Measurements from ENCODE around the gene MYLK. TPM values are rescaled to one million over a fixed set of nuclear protein-coding genes. Genes with fewer than 3 reads are reported as not detected.

MYLK gene
- polyA plus RNA-seq, 3 donors, result 0.35 to 1.3 (median 0.51) TPM

DNA sequence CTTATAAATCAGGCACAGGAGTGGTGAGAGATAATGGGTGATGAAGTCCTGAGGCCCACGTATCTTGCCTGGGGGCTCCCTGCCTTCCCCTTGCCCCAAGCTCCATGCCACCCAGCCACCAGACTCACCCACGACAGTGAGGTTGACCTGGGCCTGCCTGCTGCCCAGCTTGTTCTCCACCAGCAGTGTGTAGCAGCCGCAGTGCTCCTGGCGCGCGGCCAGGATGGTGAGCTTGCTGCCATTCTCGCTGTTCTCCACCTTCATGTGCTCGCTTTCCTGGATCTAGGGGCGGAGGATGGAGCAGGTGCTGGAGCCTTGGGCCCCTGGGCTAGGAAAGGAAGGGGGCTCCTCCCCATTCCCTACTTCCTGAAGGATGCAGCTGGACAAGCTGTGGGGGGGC, 220.2 kb downstream of the MYLK start:
- H3K9me3 Mint-ChIP-seq, result no peaks in the 10 kb centered on the region
- H3K4me3 Mint-ChIP-seq, result no peak overlapping the region
- 98% methylated on average over 6 of the region's 9 CpGs for WGBS (ENCODE audit: insufficient coverage)
- peaks cover 1 to 9% (median 4%) of the 10 kb centered on the region in 3 donors for H3K27me3 Mint-ChIP-seq (ENCODE audit: low read depth in 3 of 3)
- H3K4me2 ChIP-seq (replicated peaks; ENCODE audit: extremely low read depth, low read length, poor library complexity, severe bottlenecking), result no peak overlapping the region
- no peaks in the 10 kb centered on the region for H3K9me3 ChIP-seq (replicated peaks in 1 of 2; ENCODE audit: control insufficient read depth in 1 of 2, insufficient read depth in 1 of 2, low read length in 2 of 2)
- no peak overlapping the region for H3K9ac ChIP-seq (ENCODE audit: insufficient read depth, low read length, poor library complexity, severe bottlenecking)
- DNase-seq, result no peak
- TF ChIP-seq, protein P1, sequence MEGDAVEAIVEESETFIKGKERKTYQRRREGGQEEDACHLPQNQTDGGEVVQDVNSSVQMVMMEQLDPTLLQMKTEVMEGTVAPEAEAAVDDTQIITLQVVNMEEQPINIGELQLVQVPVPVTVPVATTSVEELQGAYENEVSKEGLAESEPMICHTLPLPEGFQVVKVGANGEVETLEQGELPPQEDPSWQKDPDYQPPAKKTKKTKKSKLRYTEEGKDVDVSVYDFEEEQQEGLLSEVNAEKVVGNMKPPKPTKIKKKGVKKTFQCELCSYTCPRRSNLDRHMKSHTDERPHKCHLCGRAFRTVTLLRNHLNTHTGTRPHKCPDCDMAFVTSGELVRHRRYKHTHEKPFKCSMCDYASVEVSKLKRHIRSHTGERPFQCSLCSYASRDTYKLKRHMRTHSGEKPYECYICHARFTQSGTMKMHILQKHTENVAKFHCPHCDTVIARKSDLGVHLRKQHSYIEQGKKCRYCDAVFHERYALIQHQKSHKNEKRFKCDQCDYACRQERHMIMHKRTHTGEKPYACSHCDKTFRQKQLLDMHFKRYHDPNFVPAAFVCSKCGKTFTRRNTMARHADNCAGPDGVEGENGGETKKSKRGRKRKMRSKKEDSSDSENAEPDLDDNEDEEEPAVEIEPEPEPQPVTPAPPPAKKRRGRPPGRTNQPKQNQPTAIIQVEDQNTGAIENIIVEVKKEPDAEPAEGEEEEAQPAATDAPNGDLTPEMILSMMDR (IDR thresholded peaks at IDR 0.05), result no peak
- H3K27ac Mint-ChIP-seq, result no peak overlapping the region
- H3K27me3 ChIP-seq (ENCODE audit: control insufficient read depth in 2 of 2, insufficient read depth in 2 of 2, low read length in 2 of 2), result no peaks in the 10 kb centered on the region
- no peaks in the 10 kb centered on the region for H3K4me1 ChIP-seq (ENCODE audit: control insufficient read depth in 1 of 2, insufficient read depth in 2 of 2, low read length in 2 of 2)
- no peak overlapping the region for H3K27ac ChIP-seq (ENCODE audit: low read depth in 1 of 2, low read length in 2 of 2)
- peaks cover 8% of the 10 kb centered on the region for H3K4me1 Mint-ChIP-seq
- H3K36me3 ChIP-seq (replicated peaks in 1 of 2; ENCODE audit: control insufficient read depth in 1 of 2, insufficient read depth in 2 of 2, low read length in 2 of 2), result no peaks in the 10 kb centered on the region
- intact Hi-C loops (cut with micrococcal nuclease), result no loop called here
- H3K36me3 Mint-ChIP-seq, result no peaks in the 10 kb centered on the region
- H2AFZ ChIP-seq (ENCODE audit: insufficient read depth, low read depth, low read length, poor library complexity, severe bottlenecking), result no peak overlapping the region
- no peak overlapping the region for H3K4me3 ChIP-seq (replicated peaks in 1 of 3; ENCODE audit: low read depth in 2 of 3, low read length in 3 of 3)
- H4K20me1 ChIP-seq (ENCODE audit: insufficient read depth, low read length), result no peaks in the 10 kb centered on the region
- no peaks in the 10 kb centered on the region for H3K79me2 ChIP-seq (ENCODE audit: insufficient read depth, low read length)

DNA sequence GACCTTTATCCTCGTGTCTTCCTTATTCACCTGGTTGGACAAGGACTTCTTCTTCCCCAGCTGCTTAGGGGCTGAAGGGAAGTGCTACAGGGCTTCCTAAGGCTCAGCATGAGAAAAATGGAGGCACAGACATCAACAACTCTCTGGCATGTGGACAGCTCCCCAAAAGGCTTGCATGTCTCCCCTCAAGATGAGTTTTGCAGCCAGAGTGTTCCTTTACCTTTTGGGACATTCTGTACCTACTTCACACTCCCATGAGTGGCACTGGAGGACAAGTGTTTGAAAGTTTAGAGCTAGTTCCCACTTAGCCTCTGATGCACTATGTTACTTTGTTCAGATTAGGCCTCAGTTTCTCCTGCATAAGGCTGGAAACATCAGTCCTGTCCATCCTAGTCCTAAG, 222.2 kb downstream of the MYLK start:
- Histone ChIP-seq H3K27ac (ENCODE audit: low read depth in 1 of 2, low read length in 2 of 2) (no peak overlapping the region), H4K20me1 (ENCODE audit: insufficient read depth, low read length) (no peaks in the 10 kb centered on the region), H3K4me3 (replicated peaks in 1 of 3; ENCODE audit: low read depth in 2 of 3, low read length in 3 of 3) (no peak overlapping the region), H3K9me3 (replicated peaks in 1 of 2; ENCODE audit: control insufficient read depth in 1 of 2, insufficient read depth in 1 of 2, low read length in 2 of 2) (peaks cover 0 to 3% of the 10 kb centered on the region in 2 donors), H3K27me3 (ENCODE audit: control insufficient read depth in 2 of 2, insufficient read depth in 2 of 2, low read length in 2 of 2) (no peaks in the 10 kb centered on the region), H3K36me3 (replicated peaks in 1 of 2; ENCODE audit: control insufficient read depth in 1 of 2, insufficient read depth in 2 of 2, low read length in 2 of 2) (no peaks in the 10 kb centered on the region), H3K79me2 (ENCODE audit: insufficient read depth, low read length) (no peaks in the 10 kb centered on the region), H3K4me1 (ENCODE audit: control insufficient read depth in 1 of 2, insufficient read depth in 2 of 2, low read length in 2 of 2) (no peaks in the 10 kb centered on the region), H2AFZ (ENCODE audit: insufficient read depth, low read depth, low read length, poor library complexity, severe bottlenecking) (no peak overlapping the region), H3K9ac (ENCODE audit: insufficient read depth, low read length, poor library complexity, severe bottlenecking) (no peak overlapping the region), H3K4me2 (replicated peaks; ENCODE audit: extremely low read depth, low read length, poor library complexity, severe bottlenecking) (no peak overlapping the region)
- no peak overlapping the region for H3K4me3 Mint-ChIP-seq
- no CpG with 5 or more reads among the region's 1 CpG for WGBS (ENCODE audit: insufficient coverage)
- intact Hi-C loops (cut with micrococcal nuclease), result no loop called here
- no peak for DNase-seq
- H3K36me3 Mint-ChIP-seq, result no peaks in the 10 kb centered on the region
- H3K27ac Mint-ChIP-seq, result no peak overlapping the region
- TF ChIP-seq, protein P1 (IDR thresholded peaks at IDR 0.05), result no peak
- H3K4me1 Mint-ChIP-seq, result no peaks in the 10 kb centered on the region
- peaks cover 0 to 4% (median 3%) of the 10 kb centered on the region in 7 donors for H3K9me3 Mint-ChIP-seq
- H3K27me3 Mint-ChIP-seq (ENCODE audit: low read depth in 3 of 3), result peaks cover 1 to 8% (median 4%) of the 10 kb centered on the region in 3 donors

Measured in CD14-positive monocyte (primary cell).